Measurements from ENCODE around the gene KIF26B.
A peak's percentile ranks its signal among the peaks of the same experiment; 100 is the strongest.
"Not testable (repeated sequence)": the region's sequence is repeated elsewhere in the genome, so short reads cannot be mapped to it uniquely, and the experiment has no call there.

The KIF26B gene

DNA sequence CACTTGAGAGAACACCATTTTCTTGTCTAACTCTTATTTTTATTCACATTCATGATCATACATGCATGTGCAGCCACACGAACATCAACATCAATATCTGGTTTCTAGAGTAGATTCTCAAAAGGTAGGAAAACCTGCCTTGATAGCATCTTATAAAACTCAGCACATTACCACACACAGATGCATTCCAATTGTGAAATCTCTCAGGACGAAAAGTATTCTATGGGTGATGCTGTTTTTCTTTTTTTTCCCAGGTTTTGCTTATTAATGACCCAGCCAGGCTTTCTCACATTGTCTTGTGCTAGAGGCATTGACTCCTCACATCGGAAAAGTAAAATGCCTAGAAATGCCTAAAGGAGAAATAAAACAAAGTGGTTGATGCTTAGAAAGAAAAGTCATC is 562.8 kb downstream of the KIF26B start:
- DNase-seq = no peak

DNA sequence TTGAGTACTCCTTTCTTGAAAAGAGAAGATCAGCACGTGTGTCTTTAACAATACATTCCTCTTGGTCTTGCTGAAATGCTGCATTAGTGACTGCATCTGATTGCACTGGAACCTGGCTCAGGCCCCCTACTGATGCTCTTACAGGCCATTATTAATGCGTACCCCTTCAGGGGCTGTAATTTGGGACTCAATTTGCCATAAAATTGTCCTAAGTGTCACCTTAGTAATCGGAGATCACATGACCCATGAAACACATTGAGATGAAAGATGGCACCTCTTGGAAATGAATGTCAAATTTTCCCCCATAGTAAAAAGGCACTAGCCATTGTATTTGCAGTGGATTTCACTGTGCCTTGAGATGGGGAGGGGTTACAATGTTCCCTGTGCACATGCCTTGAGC is 563.3 kb downstream of the KIF26B start:
- DNase-seq = no peak

DNA sequence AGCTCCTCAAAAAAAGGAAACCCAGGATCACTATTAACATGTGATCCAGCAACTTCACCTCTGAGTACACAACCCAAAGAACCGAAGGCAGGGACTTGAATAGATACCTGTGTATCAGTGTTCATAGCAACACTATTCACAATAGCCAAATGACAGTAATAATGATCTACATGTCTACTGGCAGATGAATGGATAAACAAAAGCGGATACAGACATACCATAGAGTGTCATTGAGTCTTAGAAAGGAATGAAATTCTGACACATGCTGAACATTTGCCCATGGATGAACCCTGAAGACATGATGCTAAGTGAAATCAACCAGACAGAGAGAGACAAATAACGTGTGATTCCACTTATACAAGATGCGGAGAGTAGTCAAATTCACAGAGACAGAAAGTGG is 564.2 kb downstream of the KIF26B start:
- DNase-seq = no peak

DNA sequence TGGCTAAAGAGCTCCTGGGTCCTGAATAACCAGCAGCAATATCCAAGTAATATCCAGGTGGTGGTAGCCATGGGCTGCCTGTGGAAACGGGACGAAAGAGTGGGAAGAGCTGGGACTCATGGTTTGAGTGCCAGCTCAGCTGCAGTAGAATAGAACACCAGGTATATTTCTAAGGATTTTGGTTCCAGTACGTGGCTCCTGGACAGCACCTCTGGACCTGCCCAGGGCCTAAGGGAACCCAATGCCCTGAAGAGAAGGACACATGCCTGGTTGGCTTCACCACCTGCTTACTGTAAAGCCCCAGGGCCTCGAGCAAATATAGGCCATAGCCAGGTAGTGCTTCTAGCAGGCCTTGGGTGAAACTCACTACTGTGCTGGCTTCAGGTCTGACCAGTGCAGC is 566.7 kb downstream of the KIF26B start:
- no peak for DNase-seq

DNA sequence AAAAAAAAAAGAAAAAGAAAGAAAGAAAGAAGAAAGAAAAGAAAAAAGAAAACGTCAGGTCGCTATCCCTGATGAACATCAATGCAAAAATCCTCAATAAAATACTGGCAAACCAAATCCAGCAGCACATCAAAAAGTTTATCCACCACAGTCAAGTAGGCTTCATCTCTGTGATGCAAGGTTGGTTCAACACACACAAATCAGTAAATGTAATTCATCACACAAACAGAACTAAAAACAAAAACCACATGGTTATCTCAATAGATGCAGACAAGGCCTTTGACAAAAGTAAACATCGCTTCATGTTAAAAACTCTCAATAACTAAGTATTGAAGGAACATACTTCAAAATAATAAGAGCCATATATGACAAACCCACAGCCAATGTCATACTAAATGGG is 573.2 kb downstream of the KIF26B start:
- not testable (repeated sequence) for DNase-seq

DNA sequence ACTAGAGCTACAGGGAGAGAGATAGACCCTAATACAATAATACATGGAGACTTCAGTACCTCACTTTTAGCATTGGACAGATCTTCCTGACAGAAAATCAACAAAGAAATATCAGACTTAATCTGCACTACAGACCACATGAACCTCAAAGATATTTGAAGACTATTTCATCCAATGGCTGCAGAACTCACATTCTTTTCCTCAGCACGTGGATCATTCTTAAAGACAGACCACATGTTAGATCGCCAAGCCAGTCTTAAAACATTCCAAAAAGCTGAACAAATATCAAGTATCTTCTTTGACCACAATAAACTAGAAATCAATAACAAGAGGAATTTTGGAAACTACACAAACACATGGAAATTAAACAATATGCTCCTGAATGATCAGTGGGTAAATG is 576.0 kb downstream of the KIF26B start:
- DNase-seq = peak; percentile 46

DNA sequence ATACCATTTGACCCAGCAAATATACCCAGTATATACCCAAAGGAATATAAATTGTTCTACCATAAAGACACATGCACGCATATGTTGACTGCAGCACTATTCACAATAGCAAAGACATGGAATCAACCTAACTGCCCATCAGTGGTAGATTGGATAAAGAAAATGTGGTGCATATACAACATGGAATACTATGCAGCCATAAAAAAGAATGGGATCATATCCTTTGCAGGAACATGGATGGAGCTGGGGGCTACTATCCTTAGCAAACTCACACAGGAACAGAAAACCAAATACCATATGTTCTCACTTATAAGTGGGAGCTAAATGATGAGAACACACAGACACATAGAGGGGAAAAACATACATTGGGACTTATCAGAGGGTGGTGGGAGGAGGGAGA is 585.6 kb downstream of the KIF26B start:
- not testable (repeated sequence) for DNase-seq

DNA sequence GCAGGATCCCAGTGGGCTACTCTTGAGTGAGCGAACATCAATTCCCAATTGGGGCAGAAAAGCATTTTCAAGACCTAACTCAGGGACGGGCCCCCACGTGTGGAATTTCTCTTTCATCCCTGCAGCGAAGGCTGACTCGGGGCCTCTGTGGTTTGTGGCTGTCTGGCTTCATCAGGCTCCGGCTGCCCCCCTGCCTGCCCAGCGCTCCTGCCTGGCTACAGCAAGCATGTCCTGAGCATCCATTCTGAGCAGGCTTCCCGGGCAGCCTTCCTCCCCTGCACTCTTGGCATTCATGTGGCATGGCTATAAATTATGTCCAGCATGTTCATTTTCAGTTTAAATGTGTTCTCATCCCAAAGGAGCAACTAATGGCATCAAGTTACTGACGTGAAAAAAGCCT is 588.1 kb downstream of the KIF26B start:
- peak; percentile 90 for DNase-seq

DNA sequence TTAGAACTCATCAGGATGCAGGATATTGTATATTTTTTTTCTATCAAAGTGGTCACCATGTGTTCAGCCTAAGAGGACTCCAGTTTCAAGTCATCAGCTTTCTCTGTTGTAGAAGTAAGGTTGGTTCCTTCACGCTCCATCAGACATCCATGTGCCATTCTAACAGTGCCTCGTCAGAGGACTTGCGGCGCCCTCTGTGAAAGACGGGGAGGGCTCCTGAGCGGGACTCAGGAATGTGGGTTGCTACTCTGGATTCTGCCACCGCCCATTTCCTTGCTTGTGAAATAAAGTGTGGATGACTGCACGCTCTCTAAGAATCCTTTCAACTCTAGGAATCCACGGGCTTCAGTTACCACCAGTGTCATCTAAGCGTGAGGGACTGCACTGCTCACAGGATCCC is 593.5 kb downstream of the KIF26B start:
- DNase-seq = peak; percentile 61

DNA sequence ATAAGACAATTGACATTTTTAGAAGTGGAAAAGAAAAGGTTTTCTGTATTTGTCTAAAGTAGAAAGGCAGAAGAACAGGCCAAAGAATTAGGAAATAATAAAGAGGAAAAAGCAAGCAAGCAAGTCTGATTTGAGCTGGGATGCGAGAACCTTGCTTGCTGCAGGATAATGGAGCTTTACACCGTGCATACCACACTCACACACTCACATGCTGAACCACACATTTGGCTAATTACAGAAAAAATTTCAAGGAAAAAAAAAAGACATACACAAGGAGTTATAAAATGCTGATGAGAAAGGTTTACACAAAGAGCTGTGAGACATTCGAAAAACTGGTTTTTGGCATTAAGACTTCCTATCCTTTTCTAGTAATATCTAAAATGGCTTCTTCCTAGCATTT is 593.9 kb downstream of the KIF26B start:
- DNase-seq = peak; percentile 51

DNA sequence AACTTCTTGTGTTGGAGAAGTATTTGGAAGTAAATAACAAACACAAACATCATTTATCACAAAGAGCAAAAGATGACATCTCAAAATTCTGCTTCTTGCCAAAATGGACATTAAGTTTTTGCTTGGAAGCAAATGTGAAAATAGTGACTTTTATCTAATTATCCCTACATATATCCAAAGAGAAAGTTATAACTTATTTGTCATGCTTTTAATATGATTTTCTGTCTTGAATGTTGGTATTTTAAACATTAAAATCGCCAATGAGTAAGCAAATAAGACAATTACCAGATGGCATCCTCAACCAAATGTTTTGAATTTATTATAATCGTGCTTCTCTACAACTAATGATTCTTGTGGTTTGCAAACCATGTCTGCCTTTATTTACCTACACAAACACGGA is 594.3 kb downstream of the KIF26B start:
- DNase-seq = no peak

DNA sequence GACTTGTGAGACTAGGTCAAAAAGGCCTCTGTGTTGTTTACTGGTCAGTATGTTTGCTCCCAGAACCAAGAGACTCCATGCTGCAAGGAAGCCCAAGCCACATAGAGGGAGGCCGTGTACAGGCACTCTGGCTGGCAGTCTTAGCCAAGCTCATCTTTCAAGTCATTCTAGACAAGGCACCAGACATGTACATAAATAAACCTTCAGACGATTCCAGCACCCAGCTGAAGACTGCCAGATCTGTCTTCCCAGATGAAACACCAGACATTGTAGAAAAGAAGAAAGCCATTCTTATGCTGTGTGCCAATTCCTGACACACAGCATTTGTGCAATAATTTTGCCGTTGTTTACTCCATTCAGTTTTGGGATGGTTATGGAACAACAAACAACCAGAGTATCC is 595.5 kb downstream of the KIF26B start:
- DNase-seq = no peak

DNA sequence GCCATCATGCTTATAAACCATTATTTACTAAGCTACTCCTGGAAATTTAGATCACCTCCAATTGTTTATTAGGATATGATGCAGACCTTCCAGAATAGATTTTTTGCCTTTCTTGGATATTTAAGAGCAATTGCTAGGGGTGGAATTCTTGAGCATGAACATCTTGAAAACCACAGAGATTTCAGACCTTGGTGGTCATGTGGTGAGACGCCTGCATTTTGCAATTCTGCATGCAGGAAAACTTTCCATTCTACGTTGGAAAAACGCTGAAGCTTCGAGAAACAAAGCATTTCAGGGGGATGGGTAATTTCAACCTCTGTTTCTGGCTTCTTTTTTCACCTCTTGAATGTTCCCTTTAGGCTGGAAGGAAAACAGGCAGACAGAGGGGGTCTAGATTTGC is 596.3 kb downstream of the KIF26B start:
- DNase-seq = peak; percentile 89

DNA sequence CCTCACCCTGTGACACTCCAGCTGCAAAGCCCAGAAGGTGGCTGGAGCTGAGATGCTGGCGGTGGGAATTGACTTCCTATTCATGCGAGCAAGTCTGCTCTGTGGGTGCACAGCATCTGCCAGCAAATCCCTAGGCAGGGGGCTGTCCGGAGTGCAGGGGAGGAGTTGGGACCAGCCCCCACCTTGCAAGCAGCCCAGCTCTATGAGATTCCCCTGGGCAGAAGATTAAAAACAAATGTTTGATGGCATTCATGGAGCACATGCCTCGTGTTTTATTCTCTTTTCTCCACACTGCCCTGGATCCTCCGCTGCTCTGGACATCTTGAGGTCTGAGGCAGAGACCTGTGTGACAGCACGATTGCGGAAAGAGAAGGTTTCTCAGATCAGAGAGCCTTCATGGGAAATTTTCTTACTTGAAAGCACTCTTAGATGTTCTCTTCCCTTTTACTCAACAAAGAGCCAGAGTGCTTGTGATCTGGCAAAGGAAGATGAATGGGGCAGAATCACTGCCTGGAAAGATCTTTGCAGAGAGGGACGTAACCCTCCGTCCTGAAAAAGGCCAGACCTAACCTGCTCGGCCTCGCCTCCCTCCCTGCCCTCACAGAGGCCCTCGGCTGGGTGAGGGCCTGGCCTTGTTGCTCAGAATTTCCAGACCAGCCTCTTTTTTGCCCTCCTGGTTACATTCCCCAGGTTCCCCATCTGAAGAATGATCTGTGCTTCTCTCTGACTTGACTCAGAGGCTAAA is 597.1 kb downstream of the KIF26B start:
- DNase-seq = peak; percentile 85

DNA sequence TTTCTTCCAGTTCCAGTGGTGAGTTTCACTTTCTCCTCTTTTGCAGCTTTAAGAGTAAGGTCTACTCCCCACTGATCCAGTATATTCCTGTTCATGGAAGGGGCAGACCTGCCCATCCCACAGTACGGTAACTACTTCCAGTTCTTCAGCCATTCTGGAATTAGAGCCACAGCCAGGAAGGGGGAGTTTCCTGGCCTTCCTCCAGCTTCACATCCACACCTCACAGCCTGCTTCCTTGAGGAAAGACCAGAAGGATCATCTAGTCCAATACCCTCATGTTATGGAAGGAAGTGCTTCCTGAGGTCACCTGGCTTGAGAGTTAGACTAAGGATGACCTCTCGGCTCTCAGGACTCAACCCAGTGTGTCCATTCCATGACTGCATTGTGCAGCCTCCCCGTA is 597.8 kb downstream of the KIF26B start:
- DNase-seq = peak; percentile 47

DNA sequence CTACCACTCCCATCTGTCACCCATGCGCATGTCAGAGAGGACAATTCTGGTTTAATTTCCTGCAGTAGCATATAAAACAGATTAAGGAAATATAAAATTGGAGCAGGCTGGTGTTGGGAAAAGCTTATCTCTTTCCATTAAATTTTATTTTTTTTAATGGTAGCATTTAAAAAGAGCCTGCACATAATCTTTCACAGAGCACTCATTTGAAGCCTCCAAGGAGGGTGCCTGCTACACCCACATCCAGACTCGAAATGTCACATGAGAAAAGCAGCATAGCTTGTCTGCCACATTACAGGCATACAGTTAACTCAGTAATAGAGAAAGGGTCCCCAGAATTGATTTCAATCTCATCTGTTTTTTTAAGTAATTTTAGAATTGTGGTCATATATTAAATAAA is 599.0 kb downstream of the KIF26B start:
- no peak for DNase-seq

DNA sequence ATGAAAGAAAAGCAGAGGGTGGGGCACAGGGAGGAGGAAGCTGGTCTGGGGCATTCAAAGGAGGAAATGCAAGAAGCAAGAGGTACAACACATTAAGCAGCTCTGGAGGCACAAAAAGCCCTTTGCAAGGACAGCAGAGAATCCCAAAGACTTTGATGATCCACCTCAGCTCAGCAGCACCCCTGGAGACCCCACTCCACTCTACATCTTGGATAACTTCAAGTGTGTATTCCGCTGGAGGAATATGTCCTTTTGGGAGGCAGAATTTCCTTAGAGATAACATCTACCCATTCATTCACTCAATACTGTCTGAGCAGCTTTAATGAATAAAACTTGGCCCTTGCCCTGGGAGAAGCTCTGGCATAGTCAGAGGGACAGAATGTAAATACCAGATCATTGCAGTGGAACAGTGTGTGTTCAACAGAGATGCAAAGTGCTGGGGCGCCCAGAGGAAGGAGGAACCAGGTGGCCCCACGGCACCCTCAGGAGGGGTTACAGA is 599.7 kb downstream of the KIF26B start:
- no peak for DNase-seq
